ENCODE data around the gene CT45A10. TPM values are rescaled to one million over a fixed set of nuclear protein-coding genes. Genes with fewer than 3 reads are reported as not detected.

CT45A10 gene, protein sequence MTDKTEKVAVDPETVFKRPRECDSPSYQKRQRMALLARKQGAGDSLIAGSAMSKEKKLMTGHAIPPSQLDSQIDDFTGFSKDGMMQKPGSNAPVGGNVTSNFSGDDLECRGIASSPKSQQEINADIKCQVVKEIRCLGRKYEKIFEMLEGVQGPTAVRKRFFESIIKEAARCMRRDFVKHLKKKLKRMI
- total RNA-seq: not detected
- not detected for polyA plus RNA-seq
- long read RNA-seq, donor 1: 0 reads
- long read RNA-seq, donor 2: 0 reads
- long read RNA-seq, donor 3: 0 reads

- WGBS, 4 donors: 82 to 89% (median 86%) methylated on average over 22 of the region's 22 CpGs
- Histone ChIP-seq H3K27me3 (peaks cover 0 to 5% (median 0%) of the 10 kb centered on the region in 9 donors), H3K4me3 (no peak within 1 kb of the TSS), H3K36me3 (no peaks in the 10 kb centered on the region), H3K27ac (no peak within 1 kb of the TSS), H3K4me1 (no peaks in the 10 kb centered on the region), H3K9me3 (peaks cover 0 to 4% (median 0%) of the 10 kb centered on the region in 12 donors)
- no peak for TF ChIP-seq POLR2A (IDR thresholded peaks at IDR 0.05)
- TF ChIP-seq, protein P1, sequence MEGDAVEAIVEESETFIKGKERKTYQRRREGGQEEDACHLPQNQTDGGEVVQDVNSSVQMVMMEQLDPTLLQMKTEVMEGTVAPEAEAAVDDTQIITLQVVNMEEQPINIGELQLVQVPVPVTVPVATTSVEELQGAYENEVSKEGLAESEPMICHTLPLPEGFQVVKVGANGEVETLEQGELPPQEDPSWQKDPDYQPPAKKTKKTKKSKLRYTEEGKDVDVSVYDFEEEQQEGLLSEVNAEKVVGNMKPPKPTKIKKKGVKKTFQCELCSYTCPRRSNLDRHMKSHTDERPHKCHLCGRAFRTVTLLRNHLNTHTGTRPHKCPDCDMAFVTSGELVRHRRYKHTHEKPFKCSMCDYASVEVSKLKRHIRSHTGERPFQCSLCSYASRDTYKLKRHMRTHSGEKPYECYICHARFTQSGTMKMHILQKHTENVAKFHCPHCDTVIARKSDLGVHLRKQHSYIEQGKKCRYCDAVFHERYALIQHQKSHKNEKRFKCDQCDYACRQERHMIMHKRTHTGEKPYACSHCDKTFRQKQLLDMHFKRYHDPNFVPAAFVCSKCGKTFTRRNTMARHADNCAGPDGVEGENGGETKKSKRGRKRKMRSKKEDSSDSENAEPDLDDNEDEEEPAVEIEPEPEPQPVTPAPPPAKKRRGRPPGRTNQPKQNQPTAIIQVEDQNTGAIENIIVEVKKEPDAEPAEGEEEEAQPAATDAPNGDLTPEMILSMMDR (IDR thresholded peaks at IDR 0.05): no peak
- intact Hi-C loops (cut with DNase I): no loop called here
- ATAC-seq: no peak
- no peak for DNase-seq
These were observed at the start of gene CT45A10, which contains the start of gene SAGE1 for GRCh38 chrX:135893294-135893817. TSS of gene CT45A10 (minus strand) at chrX:135893444. CDS start at chrX:135885344, 8,100 bp downstream. TSS of gene SAGE1 (plus strand) at chrX:135893716. CDS start at chrX:135896243, 2,527 bp downstream.

- Histone ChIP-seq H3K27me3 (peaks cover 0 to 3% (median 0%) of the 10 kb centered on the region in 9 donors), H3K27ac (no peak overlapping the region), H3K36me3 (no peaks in the 10 kb centered on the region), H3K9me3 (peaks cover 0 to 4% (median 0%) of the 10 kb centered on the region in 12 donors), H3K4me3 (no peak overlapping the region), H3K4me1 (no peaks in the 10 kb centered on the region)
- ATAC-seq (peak in 3 of 4 donors; percentile 42 to 68 (median 66)), DNase-seq (peak in 3 of 5 donors; percentile 13 to 47 (median 23))
- WGBS, 4 donors: 43 to 50% (median 47%) methylated on average over 19 of the region's 19 CpGs
- TF ChIP-seq POLR2A (IDR thresholded peaks at IDR 0.05): no peak
- TF ChIP-seq, protein P1 (IDR thresholded peaks at IDR 0.05): peak; percentile 48 to 75 (median 62)
- intact Hi-C loops (cut with DNase I): loop anchor here in 5 of 10 donors (2.0 to 10.0 kb wide), 6 partner anchors 297 to 745 kb away; no protein-coding TSS in a partner anchor
These were observed 38.6 kb upstream of the CT45A10 start for GRCh38 chrX:135931644-135932487.

- Histone ChIP-seq H3K4me1 (no peaks in the 10 kb centered on the region), H3K9me3 (no peaks in the 10 kb centered on the region), H3K27me3 (peaks cover 0 to 6% (median 0%) of the 10 kb centered on the region in 9 donors), H3K27ac (no peak overlapping the region), H3K4me3 (no peak overlapping the region), H3K36me3 (no peaks in the 10 kb centered on the region)
- TF ChIP-seq POLR2A (IDR thresholded peaks at IDR 0.05): no peak
- TF ChIP-seq, protein P1 (IDR thresholded peaks at IDR 0.05): no peak
- ATAC-seq (no peak), DNase-seq (no peak)
- intact Hi-C loops (cut with DNase I): loop anchor here in 1 of 10 donors (10.0 kb wide), 1 partner anchor 443 kb away; no protein-coding TSS in a partner anchor
- 38 to 71% (median 52%) methylated on average over 2 of the region's 2 CpGs for WGBS, 4 donors
These were observed 34.7 kb upstream of the CT45A10 start for GRCh38 chrX:135927897-135928296.
